ENCODE measurements around the gene PACSIN1.

PACSIN1 gene

GRCh38 chr6:34547701-34548644 lies 82.1 kb downstream of the PACSIN1 start:
- FAIRE-seq, result no peak

- no peak for FAIRE-seq
Observed at GRCh38 chr6:34549026-34549803, 83.3 kb downstream of the PACSIN1 start.

- FAIRE-seq, result no peak
Observed at GRCh38 chr6:34549804-34550202, 83.9 kb downstream of the PACSIN1 start.

- FAIRE-seq, result no peak
Observed at GRCh38 chr6:34551720-34552119, 85.8 kb downstream of the PACSIN1 start.

DNA sequence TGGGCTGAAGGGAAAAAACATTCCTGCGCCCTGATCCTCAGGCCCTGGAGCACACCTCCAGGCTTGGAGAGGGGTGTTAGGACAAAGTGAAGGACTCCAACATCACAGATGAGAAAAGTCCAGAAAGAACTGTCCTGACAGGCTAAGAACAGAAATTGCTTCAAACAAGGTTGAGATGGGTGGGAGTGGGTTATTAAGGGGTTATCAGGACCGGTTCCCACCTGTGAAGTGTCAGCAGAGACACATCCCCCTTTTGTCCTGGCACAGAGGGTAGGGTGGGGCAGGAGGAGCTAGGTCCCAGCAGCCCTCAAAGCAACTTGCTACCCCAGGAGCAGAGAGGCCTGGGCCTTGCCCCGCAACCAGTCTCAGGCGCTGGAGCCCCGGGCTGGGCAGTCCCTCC lies 86.7 kb downstream of the PACSIN1 start:
- FAIRE-seq, result no peak

DNA sequence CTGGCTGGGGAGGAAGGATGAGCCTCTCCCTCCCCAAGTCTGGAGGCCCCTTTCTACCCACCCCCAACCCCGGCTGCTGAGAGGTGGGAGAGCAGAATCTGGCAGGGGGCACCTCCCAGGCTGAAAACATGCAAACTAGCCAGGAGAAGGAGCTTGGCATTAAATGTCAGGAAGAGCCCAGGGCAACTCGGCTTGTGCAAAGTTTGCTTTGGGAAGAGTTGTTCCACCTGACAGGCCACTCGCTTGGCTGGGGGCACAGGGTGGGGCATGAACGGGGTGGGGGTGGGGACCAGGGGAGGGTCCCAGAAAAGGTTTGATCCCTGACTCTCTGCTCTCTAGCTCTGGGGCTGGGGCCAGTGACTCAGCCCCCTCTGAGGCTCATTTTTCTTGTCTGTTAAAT lies 87.3 kb downstream of the PACSIN1 start:
- no peak for FAIRE-seq

GRCh38 chr6:34553750-34554149 lies 87.9 kb downstream of the PACSIN1 start:
- FAIRE-seq, result no peak

GRCh38 chr6:34554291-34555006 lies 88.6 kb downstream of the PACSIN1 start:
- no peak for FAIRE-seq

GRCh38 chr6:34555007-34555322 lies 89.1 kb downstream of the PACSIN1 start:
- no peak for FAIRE-seq

DNA sequence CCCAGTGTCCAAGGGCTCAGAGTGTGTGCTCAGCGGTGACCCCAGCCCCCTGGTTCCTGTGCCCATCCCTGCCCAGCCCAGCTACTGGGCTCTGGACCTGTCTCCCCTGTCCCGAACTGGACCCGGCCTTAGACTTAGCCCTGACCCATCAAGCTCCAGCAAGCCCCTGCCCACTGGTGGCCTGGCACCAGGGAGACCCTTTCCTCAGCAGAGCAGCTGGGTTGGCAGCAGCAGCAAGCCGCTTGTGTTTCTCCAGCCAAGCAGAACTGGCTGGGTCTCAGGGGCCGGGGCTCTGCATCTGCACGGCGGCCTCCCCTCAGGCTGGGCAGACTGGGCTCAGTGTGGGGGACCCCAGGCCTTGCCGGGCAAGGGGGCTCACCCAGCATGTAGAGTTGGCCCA lies 89.5 kb downstream of the PACSIN1 start:
- no peak for FAIRE-seq

- FAIRE-seq, result no peak
Observed at GRCh38 chr6:34556031-34556471, 90.2 kb downstream of the PACSIN1 start, which contains the start of gene SPDEF. SPDEF (minus strand) TSS chr6:34556329; CDS start chr6:34544455, 11,874 bp downstream.

DNA sequence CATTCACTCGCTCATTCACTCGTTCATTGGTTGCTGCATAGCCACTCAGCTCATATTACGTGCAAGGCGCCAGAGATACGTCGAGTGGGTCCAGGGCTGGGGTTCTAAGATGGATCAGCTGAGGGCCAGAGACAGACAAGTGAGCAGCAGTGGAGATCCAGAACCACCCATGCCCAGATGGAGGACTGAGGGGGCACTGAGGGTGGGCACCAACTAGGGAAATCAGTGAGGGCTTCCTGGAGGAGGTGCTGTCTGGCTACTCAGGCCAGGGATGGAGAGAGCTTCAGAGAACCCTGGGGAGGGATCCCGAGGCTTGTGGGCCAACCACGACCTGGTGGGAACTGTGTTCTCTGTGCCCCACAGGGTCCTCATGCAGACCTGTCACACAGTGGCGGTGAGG lies 90.6 kb downstream of the PACSIN1 start:
- no peak for FAIRE-seq

GRCh38 chr6:34557228-34557627 lies 91.4 kb downstream of the PACSIN1 start:
- no peak for FAIRE-seq

GRCh38 chr6:34558172-34558714 lies 92.4 kb downstream of the PACSIN1 start:
- no peak for FAIRE-seq

DNA sequence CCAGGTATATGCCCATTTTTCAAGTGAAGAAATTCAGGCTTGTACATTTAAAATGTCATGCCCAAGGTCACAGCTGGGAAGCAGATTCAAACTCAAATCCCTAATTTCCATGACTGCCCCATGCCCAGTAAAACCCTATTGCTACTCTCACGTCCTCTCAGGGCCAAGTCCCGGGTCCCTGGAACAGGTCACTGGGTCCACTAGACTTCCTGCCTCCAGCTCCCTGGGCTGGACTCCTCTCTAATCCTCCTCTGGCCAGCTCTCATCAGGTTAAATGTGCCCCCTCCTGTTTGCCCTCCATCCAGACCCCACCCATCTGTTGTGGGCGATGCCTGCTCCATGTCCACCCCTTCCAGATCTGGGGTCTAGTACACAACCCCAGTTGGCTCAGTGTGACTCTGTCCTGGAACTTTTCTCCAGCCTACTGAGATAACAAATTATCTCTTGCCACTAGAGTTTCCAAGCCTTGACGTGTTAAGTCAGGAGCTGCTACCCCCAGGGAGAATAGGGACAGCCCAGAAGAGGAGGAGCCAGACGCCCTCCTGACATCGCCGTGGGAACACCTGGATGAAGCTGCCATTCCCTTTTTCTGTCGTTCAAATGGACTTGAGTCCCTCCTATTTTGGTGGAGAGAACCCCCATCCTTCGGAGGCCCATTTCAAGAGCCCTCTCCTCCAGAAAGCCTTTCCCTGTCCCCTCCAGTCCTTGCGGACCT lies 93.9 kb downstream of the PACSIN1 start:
- FAIRE-seq, result no peak

DNA sequence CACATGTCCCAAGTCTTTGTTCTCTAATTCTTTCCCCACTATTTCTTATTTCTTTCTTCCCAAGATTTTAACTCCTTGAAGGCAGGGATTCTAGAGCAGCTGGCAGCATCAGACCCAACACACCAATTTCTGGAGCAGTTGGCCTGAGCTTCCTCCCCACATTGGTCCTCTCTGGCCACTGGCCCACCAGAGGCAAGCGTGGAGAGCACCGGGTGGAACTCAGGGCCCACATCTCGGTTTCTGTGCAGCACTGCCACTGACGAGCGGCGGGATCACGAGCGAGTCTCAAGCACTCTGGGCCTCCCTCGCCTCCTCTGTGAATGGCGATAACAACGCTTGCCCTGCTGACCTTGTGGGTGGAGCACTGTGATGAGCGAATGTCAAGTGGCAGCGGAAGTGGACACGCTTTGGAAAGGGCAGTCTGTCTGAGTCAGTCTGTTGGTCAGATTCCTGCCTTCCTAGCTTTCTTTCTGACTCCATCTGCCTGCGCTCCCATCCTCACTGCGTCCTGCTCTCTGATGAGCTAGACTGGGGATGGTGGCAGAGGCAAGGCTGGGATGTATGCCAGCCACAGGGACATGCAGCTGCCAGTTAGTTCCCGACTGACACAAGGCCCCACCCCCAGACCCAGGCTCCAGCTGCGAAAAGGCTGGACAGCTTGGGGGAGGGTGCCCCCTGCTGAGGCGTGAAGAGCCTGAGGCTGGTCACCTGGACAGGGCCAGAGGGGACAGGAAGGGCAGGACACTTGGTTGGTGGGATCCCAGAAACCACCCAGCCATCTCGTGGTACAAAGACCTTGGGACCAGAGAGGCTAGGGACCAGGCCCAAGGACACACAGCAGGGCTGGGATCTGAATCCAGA lies 94.7 kb downstream of the PACSIN1 start:
- FAIRE-seq, result no peak

DNA sequence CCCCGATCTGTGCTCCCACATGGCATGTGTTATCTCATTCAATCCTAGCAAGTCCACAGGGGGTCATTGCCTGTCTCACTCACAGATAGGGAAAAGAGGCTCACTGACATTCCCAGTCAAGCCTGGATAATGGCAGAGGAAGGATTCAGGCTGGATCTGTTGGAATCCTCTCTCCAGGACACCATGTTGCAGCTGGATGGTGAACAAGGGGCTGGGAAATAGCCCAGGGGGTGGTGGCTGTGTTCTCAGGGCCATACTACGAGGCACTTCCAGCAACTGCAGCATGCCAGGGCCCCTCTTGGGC lies 95.3 kb downstream of the PACSIN1 start:
- FAIRE-seq, result no peak

GRCh38 chr6:34562350-34562749 lies 96.5 kb downstream of the PACSIN1 start:
- no peak for FAIRE-seq

GRCh38 chr6:34562861-34563512 lies 97.1 kb downstream of the PACSIN1 start:
- FAIRE-seq, result no peak

DNA sequence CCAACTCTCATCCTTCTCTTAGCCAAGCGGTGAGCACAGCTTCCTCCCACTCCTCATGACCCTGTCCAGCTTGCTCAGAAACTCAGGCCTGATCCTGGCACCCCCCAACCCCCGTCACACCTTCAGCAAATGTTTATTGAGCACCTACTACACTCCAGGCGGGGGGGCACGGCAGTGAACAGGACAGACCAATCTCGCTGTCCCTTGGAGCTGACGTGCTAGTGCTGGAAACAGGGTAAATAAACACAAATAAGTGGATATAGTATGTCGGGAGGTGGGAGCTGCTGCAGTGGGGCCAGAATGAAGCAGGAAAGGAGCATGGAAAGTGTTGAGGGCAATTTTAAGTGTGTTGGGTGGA lies 97.6 kb downstream of the PACSIN1 start:
- FAIRE-seq, result no peak

- FAIRE-seq, result no peak
Observed at GRCh38 chr6:34564181-34564580, 98.3 kb downstream of the PACSIN1 start.
